BJ (cell line): ENCODE data around the gene RNF227. TPM values are rescaled to one million over a fixed set of nuclear protein-coding genes. Genes with fewer than 3 reads are reported as not detected.

Experiments used
- CTCF ChIA-PET: fragments of 350-600 bp; formaldehyde crosslinking; extraction: SDS; loops from one replicate; lab custom pipeline; 2021; ENCODE audit warnings: antibody characterized with exemption, inconsistent platforms; lab: Yijun Ruan, JAX
- POLR2A ChIA-PET: fragments of 300-600 bp; sonication (Branson Sonifier 250); formaldehyde crosslinking; extraction: SDS; loops from one replicate; lab custom pipeline; 2021; ENCODE audit warnings: antibody characterized with exemption; lab: Charles Lee
- DNase-seq: peaks from one replicate; pipeline ENCODE4 v3.0.0-alpha.2; 2011; ENCODE audit warnings: low read depth
- H3K27me3 ChIP-seq: 2 replicates; pipeline ENCODE4 v1.6.0; 2011; ENCODE audit warnings: low read length; ENCODE audit not compliant: control insufficient read depth, insufficient read depth
- H3K36me3 ChIP-seq: 2 replicates; pipeline ENCODE4 v1.5.1; 2011; ENCODE audit warnings: low read length; ENCODE audit not compliant: control insufficient read depth, insufficient read depth
- H3K4me3 ChIP-seq: 2 replicates; pipeline ENCODE4 v1.5.1; 2011; ENCODE audit warnings: low read depth, mild to moderate bottlenecking, control low read depth, low read length
- polyA plus RNA-seq: library from polyadenylated mRNA; depleted of rRNA; stranded (reverse); fragments of >200 nt; gene quantifications from 2 replicates; pipeline ENCODE4 v1.2.3, GENCODE V29; 2011
- TF ChIP-seq, protein P1 (sequence below): IDR thresholded peaks from 2 replicates; pipeline ENCODE4 v1.5.1; 2011; ENCODE audit warnings: low read depth, mild to moderate bottlenecking, control low read depth, inconsistent platforms, low read length, moderate library complexity; ENCODE audit not compliant: insufficient read depth

RNF227 gene
- polyA plus RNA-seq, 1 experiment: 2.2 TPM

DNA sequence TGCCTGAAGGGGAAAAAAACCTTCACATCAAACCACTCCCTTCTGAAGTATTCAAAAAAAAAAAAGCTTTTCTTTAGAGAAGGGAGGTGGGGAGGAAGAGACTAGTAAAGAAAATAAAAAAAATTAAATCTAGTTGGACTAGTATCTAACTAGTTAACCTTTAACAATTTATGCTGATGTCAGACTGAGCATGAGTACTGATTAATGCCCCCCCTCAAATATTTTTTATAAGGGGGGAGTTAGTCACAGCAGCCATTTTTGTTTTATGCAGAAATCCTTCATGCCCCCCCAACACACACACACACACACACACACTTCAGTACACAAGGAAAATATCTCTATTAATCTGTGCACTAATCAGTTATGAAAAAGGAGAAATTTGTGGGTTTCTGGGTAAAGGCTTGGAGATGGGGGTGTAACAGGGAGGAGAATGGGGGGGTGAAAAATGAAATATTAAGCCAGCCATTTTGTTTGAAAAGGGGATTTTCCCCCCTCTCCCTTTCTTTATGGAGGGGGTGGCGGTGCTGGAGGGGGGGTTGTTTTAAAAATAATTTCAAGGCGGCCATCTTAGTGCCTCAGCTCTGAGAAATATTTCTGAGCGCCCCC, 32.2 kb downstream of the RNF227 start:
- H3K4me3 ChIP-seq: peak overlapping the region; percentile 74
- no peaks in the 10 kb centered on the region for H3K27me3 ChIP-seq
- DNase-seq: no peak
- TF ChIP-seq, protein P1, sequence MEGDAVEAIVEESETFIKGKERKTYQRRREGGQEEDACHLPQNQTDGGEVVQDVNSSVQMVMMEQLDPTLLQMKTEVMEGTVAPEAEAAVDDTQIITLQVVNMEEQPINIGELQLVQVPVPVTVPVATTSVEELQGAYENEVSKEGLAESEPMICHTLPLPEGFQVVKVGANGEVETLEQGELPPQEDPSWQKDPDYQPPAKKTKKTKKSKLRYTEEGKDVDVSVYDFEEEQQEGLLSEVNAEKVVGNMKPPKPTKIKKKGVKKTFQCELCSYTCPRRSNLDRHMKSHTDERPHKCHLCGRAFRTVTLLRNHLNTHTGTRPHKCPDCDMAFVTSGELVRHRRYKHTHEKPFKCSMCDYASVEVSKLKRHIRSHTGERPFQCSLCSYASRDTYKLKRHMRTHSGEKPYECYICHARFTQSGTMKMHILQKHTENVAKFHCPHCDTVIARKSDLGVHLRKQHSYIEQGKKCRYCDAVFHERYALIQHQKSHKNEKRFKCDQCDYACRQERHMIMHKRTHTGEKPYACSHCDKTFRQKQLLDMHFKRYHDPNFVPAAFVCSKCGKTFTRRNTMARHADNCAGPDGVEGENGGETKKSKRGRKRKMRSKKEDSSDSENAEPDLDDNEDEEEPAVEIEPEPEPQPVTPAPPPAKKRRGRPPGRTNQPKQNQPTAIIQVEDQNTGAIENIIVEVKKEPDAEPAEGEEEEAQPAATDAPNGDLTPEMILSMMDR: no peak
- ChIA-PET CTCF (interaction anchor here (1.0 kb wide), 2 partner anchors 68 to 173 kb away, joined by 3 read pairs; no protein-coding TSS in a partner anchor), POLR2A (interaction anchor here (0.6 to 1.4 kb wide), 2 partner anchors 33 to 34 kb away, joined by 3 to 5 read pairs; no protein-coding TSS in a partner anchor)
- peaks cover 7% of the 10 kb centered on the region for H3K36me3 ChIP-seq

- Histone ChIP-seq H3K27me3 (no peaks in the 10 kb centered on the region), H3K36me3 (peaks cover 7% of the 10 kb centered on the region), H3K4me3 (no peak overlapping the region)
- ChIA-PET CTCF (interaction anchor here (0.5 to 1.1 kb wide), 2 partner anchors 55 to 107 kb away, joined by 4 read pairs; no protein-coding TSS in a partner anchor), POLR2A (interaction anchor here (1.4 kb wide), 1 partner anchor 34 kb away, joined by 3 read pairs; no protein-coding TSS in a partner anchor)
- no peak for DNase-seq
- TF ChIP-seq, protein P1: no peak
These were observed 33.5 kb downstream of the RNF227 start for GRCh38 chr17:7882629-7883028.

- Histone ChIP-seq H3K4me3 (0 out of 2 replicates have a peak overlapping the region, but pooled peaks have one; percentile 13), H3K36me3 (peaks cover 7% of the 10 kb centered on the region), H3K27me3 (no peaks in the 10 kb centered on the region)
- CTCF ChIA-PET: no interaction called here
- no peak for DNase-seq
- TF ChIP-seq, protein P1: no peak
- POLR2A ChIA-PET: no interaction called here
These were observed 34.0 kb downstream of the RNF227 start for GRCh38 chr17:7882068-7882467.

GRCh38 chr17:7881276-7882054, 34.6 kb downstream of the RNF227 start:
- Histone ChIP-seq H3K36me3 (peaks cover 7% of the 10 kb centered on the region), H3K4me3 (no peak overlapping the region), H3K27me3 (no peaks in the 10 kb centered on the region)
- TF ChIP-seq, protein P1: no peak
- no peak for DNase-seq
- ChIA-PET CTCF (no interaction called here), POLR2A (no interaction called here)

DNA sequence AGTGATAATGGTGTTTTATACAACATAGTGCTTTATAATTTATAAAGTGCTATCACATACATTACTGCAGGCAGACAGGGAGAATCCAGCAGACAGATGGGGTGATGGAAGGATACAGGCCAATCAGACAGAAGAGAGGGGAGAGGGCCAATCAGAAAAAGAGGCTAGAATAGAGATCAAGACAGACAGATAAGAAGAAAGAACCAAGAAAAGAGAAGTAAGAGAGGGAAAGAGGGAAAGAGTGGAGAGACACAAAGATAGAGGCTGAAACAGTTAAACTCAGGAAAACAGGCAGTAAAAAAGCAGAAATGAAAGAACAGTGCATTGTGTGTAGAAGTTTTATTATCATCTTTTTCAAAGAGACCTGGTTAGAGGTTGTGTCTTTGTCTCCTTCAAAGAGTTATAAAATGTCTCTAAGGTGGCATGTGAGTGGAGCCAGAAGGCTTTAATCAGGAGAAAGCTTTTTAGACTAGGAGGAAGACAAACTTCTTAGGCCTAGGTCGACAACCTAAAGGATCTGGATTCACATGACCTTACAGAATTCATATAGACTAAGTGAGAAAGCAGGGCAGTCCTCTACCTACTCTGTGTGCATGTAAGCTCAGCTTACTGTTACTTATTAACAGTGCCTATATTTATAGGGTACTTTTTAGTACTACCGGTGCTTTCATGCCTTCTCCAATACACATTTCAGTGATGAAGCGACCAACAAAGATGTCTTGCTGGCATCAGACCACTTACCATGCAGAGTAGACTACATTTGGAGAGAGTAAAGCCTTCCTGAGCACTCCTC, 35.8 kb downstream of the RNF227 start:
- POLR2A ChIA-PET: no interaction called here
- H3K36me3 ChIP-seq: peaks cover 7% of the 10 kb centered on the region
- no peak for DNase-seq
- TF ChIP-seq, protein P1: no peak
- CTCF ChIA-PET: no interaction called here
- no peaks in the 10 kb centered on the region for H3K27me3 ChIP-seq
- no peak overlapping the region for H3K4me3 ChIP-seq
